Neural cell (in vitro differentiated cells): ENCODE data around the gene PRKAB2. TPM values are rescaled to one million over a fixed set of nuclear protein-coding genes. Genes with fewer than 3 reads are reported as not detected.
"Not testable (repeated sequence)": the region's sequence is repeated elsewhere in the genome, so short reads cannot be mapped to it uniquely, and the experiment has no call there.

Experiments
- H2AFZ ChIP-seq: fragments of 200-600, 300-800 bp; sonication (generic), shearing (Covaris generic); 2 replicates; pipeline ENCODE4 v1.6.0; 2014; ENCODE audit warnings: low read depth, mild to moderate bottlenecking, antibody characterized with exemption, low read length, moderate library complexity
- H3F3A ChIP-seq: fragments of 200-600 bp; shearing (Covaris generic); 2 replicates; pipeline ENCODE4 v1.6.1; 2016; ENCODE audit warnings: mild to moderate bottlenecking, moderate library complexity, mixed read lengths, antibody characterized with exemption, low read length; ENCODE audit not compliant: insufficient read depth, poor library complexity, severe bottlenecking
- H3K27ac ChIP-seq: fragments of 200-600, 300-800 bp; sonication (generic), shearing (Covaris generic); 2 replicates; pipeline ENCODE4 v1.5.1; 2014; ENCODE audit warnings: mild to moderate bottlenecking, low read length, moderate library complexity
- H3K27me3 ChIP-seq: fragments of 300-800, 200-600 bp; sonication (generic), shearing (Covaris generic); 2 replicates; pipeline ENCODE4 v1.6.0; 2014; ENCODE audit warnings: mild to moderate bottlenecking, low read depth, low read length, moderate library complexity; ENCODE audit not compliant: insufficient read depth
- H3K36me3 ChIP-seq: fragments of 300-800, 200-600 bp; sonication (generic), shearing (Covaris generic); 2 replicates; pipeline ENCODE4 v1.5.1; 2014; ENCODE audit warnings: mild to moderate bottlenecking, antibody characterized with exemption, low read length, moderate library complexity; ENCODE audit not compliant: insufficient read depth
- H3K4me2 ChIP-seq: fragments of 300-800, 200-600 bp; sonication (generic), shearing (Covaris generic); 2 replicates; pipeline ENCODE4 v1.6.0; 2014; ENCODE audit warnings: mild to moderate bottlenecking, low read length
- H3K4me3 ChIP-seq: fragments of 300-800, 200-600 bp; sonication (generic), shearing (Covaris generic); 2 replicates; pipeline ENCODE4 v1.5.1; 2014; ENCODE audit warnings: mild to moderate bottlenecking, low read length, moderate library complexity
- H3K79me2 ChIP-seq: fragments of 200-600 bp; shearing (Covaris generic); replicated peaks from 2 replicates; pipeline ENCODE4 v1.6.0; 2014; ENCODE audit warnings: mild to moderate bottlenecking, low read length, moderate library complexity; ENCODE audit not compliant: insufficient read depth
- H3K9ac ChIP-seq: fragments of 300-800, 200-600 bp; sonication (generic), shearing (Covaris generic); 2 replicates; pipeline ENCODE4 v1.6.1; 2016; ENCODE audit warnings: mild to moderate bottlenecking, low read length, mixed read lengths
- H3K9me2 ChIP-seq: fragments of 200-600 bp; shearing (Covaris generic); 2 replicates; pipeline ENCODE4 v1.6.1; 2016; ENCODE audit warnings: mild to moderate bottlenecking, low read length, mixed read lengths; ENCODE audit not compliant: insufficient read depth
- H3K9me3 ChIP-seq: fragments of 200-600, 300-800 bp; sonication (generic), shearing (Covaris generic); 2 replicates; pipeline ENCODE4 v1.6.1; 2016; ENCODE audit warnings: mild to moderate bottlenecking, mixed run types, low read length, moderate library complexity, mixed read lengths
- H4K20me1 ChIP-seq: fragments of 200-600 bp; shearing (Covaris generic); 2 replicates; pipeline ENCODE4 v1.6.1; 2016; ENCODE audit warnings: mild to moderate bottlenecking, mixed run types; ENCODE audit not compliant: insufficient read depth
- CTCF ChIP-seq: fragments of 450-650 bp; IDR thresholded peaks from 2 replicates; pipeline ENCODE4 v1.5.1; 2014; ENCODE audit warnings: antibody characterized with exemption, mild to moderate bottlenecking, moderate library complexity; ENCODE audit not compliant: poor library complexity, severe bottlenecking
- EP300 ChIP-seq: fragments of 450-650 bp; conservative IDR thresholded peaks from 2 replicates; pipeline ENCODE4 v1.6.1; 2014; ENCODE audit warnings: antibody characterized with exemption, mild to moderate bottlenecking, moderate library complexity; ENCODE audit not compliant: poor library complexity, severe bottlenecking
- EZH2 ChIP-seq: fragments of 200-600, 300-800 bp; shearing (Covaris generic), sonication (generic); IDR thresholded peaks from 2 replicates; pipeline ENCODE4 v1.6.1; 2014; ENCODE audit warnings: antibody characterized with exemption, low read length, borderline replicate concordance, mild to moderate bottlenecking; ENCODE audit not compliant: insufficient read depth, poor library complexity, severe bottlenecking
- MXI1 ChIP-seq: fragments of 450-650 bp; conservative IDR thresholded peaks from 2 replicates; pipeline ENCODE4 v1.6.1; 2014; ENCODE audit warnings: antibody characterized with exemption, mild to moderate bottlenecking; ENCODE audit not compliant: poor library complexity, severe bottlenecking
- POLR2AphosphoS5 ChIP-seq: IDR thresholded peaks from 2 replicates; pipeline ENCODE4 v1.6.1; 2012
- RAD21 ChIP-seq: fragments of 450-650 bp; conservative IDR thresholded peaks from 2 replicates; pipeline ENCODE4 v1.6.1; 2014; ENCODE audit warnings: antibody characterized with exemption, mild to moderate bottlenecking, moderate library complexity
- REST ChIP-seq: IDR thresholded peaks from 2 replicates; pipeline ENCODE4 v1.6.1; 2012; ENCODE audit warnings: borderline replicate concordance
- SMC3 ChIP-seq: fragments of 450-650 bp; conservative IDR thresholded peaks from 2 replicates; pipeline ENCODE4 v1.6.1; 2014; ENCODE audit warnings: antibody characterized with exemption, mild to moderate bottlenecking, moderate library complexity; ENCODE audit not compliant: poor library complexity
- TAF1 ChIP-seq: IDR thresholded peaks from 2 replicates; pipeline ENCODE4 v1.6.1; 2012; ENCODE audit warnings: low read depth
- polyA plus RNA-seq: library from polyadenylated mRNA; depleted of rRNA; stranded (reverse); fragments of >200 nt; gene quantifications from 2 replicates; pipeline ENCODE4 v1.2.3, GENCODE V29; 2014

The PRKAB2 gene
- polyA plus RNA-seq, 1 donor from 2014 or later = 39.9 TPM

GRCh38 chr1:147201786-147202185 lies 29.5 kb upstream of the PRKAB2 start:
- Histone ChIP-seq H2AFZ (no peak overlapping the region), H3K4me2 (no peak overlapping the region), H3K79me2 (no peaks in the 10 kb centered on the region), H3K27me3 (no peaks in the 10 kb centered on the region), H3K27ac (no peak overlapping the region), H4K20me1 (no peaks in the 10 kb centered on the region), H3K9me2 (no peaks in the 10 kb centered on the region), H3F3A (no peaks in the 10 kb centered on the region), H3K4me3 (no peak overlapping the region), H3K36me3 (no peaks in the 10 kb centered on the region), H3K9ac (no peak overlapping the region), H3K9me3 (no peaks in the 10 kb centered on the region)
- TF ChIP-seq POLR2AphosphoS5 (no peak), SMC3 (no peak)

- Histone ChIP-seq H3K27ac (no peak overlapping the region), H3K4me2 (no peak overlapping the region), H3K4me3 (no peak overlapping the region), H3K79me2 (no peaks in the 10 kb centered on the region), H3K9me3 (no peaks in the 10 kb centered on the region), H3K27me3 (no peaks in the 10 kb centered on the region), H2AFZ (no peak overlapping the region), H3K9me2 (no peaks in the 10 kb centered on the region), H3F3A (no peaks in the 10 kb centered on the region), H3K36me3 (no peaks in the 10 kb centered on the region), H3K9ac (no peak overlapping the region), H4K20me1 (no peaks in the 10 kb centered on the region)
- TF ChIP-seq EP300 (no peak), REST (no peak), RAD21 (no peak), EZH2 (no peak), POLR2AphosphoS5 (no peak), SMC3 (no peak), CTCF (no peak), MXI1 (no peak), TAF1 (no peak)
Measured at GRCh38 chr1:147201276-147201675, 29.0 kb upstream of the PRKAB2 start.

GRCh38 chr1:147197324-147197723 lies 25.1 kb upstream of the PRKAB2 start:
- H3K4me2 ChIP-seq, H3K36me3 ChIP-seq, H3K27me3 ChIP-seq, H2AFZ ChIP-seq, H3F3A ChIP-seq, H3K9me3 ChIP-seq, H4K20me1 ChIP-seq, H3K27ac ChIP-seq, H3K9ac ChIP-seq, H3K9me2 ChIP-seq, H3K79me2 ChIP-seq, H3K4me3 ChIP-seq: not testable (repeated sequence)
